ENCODE measurements around the gene GRIN1.
"Not testable (repeated sequence)": the region's sequence is repeated elsewhere in the genome, so short reads cannot be mapped to it uniquely, and the experiment has no call there.

GRIN1 gene

GRCh38 chr9:137117269-137117731, 21.7 kb upstream of the GRIN1 start:
- TF ChIP-seq CTCF (conservative IDR thresholded peaks at IDR 0.05; ENCODE audit: low read length) = no peak
- no peak overlapping the region for H3K4me3 ChIP-seq (ENCODE audit: low read length)
- no peak for DNase-seq (ENCODE audit: low read depth)

- not testable (repeated sequence) for DNase-seq (ENCODE audit: low read depth); H3K4me3 ChIP-seq (ENCODE audit: low read length)
Observed at GRCh38 chr9:137118092-137118603, 20.8 kb upstream of the GRIN1 start.

- DNase-seq (ENCODE audit: low read depth); H3K4me3 ChIP-seq (ENCODE audit: low read length): not testable (repeated sequence)
Observed at GRCh38 chr9:137121927-137122795, 16.8 kb upstream of the GRIN1 start.

GRCh38 chr9:137122796-137123467, 16.0 kb upstream of the GRIN1 start:
- DNase-seq (ENCODE audit: low read depth); H3K4me3 ChIP-seq (ENCODE audit: low read length): not testable (repeated sequence)

- no peak overlapping the region for H3K4me3 ChIP-seq (ENCODE audit: low read length)
Observed at GRCh38 chr9:137123468-137123837, 15.5 kb upstream of the GRIN1 start.

GRCh38 chr9:137123952-137124462, 14.9 kb upstream of the GRIN1 start:
- not testable (repeated sequence) for DNase-seq (ENCODE audit: low read depth); H3K4me3 ChIP-seq (ENCODE audit: low read length)

More at GRCh38 chr9:137123468-137123837, 15.5 kb upstream of the GRIN1 start:
- TF ChIP-seq CTCF (conservative IDR thresholded peaks at IDR 0.05; ENCODE audit: low read length) = no peak
- no peak for DNase-seq (ENCODE audit: low read depth)

- DNase-seq (ENCODE audit: low read depth) = no peak
- no peak overlapping the region for H3K4me3 ChIP-seq (ENCODE audit: low read length)
- TF ChIP-seq CTCF (conservative IDR thresholded peaks at IDR 0.05; ENCODE audit: low read length) = no peak
Observed at GRCh38 chr9:137126786-137127185, 12.2 kb upstream of the GRIN1 start.

- DNase-seq (ENCODE audit: low read depth) = no peak
- H3K4me3 ChIP-seq (ENCODE audit: low read length) = no peak overlapping the region
- no peak for TF ChIP-seq CTCF (conservative IDR thresholded peaks at IDR 0.05; ENCODE audit: low read length)
Observed at GRCh38 chr9:137127301-137128157, 11.4 kb upstream of the GRIN1 start.

All from AG10803 (cell line).